Naive thymus-derived CD4-positive, alpha-beta T cell (primary cell): ENCODE data around the gene TMC8. TPM values are rescaled to one million over a fixed set of nuclear protein-coding genes. Genes with fewer than 3 reads are reported as not detected.
A peak's percentile ranks its signal among the peaks of the same experiment; 100 is the strongest.

Source experiments
- ATAC-seq: fragments of 150-1000 bp; cut with Tn5 transposase; 2 replicates; pipeline ENCODE4 v1.10.0; 2021; ENCODE audit warnings: mild to moderate bottlenecking, moderate library complexity
- CTCF ChIA-PET: fragments of 350-600 bp; sonication (Branson Sonifier 250); formaldehyde crosslinking; loops from one replicate; lab custom pipeline; 2021; ENCODE audit warnings: antibody characterized with exemption; lab: Charles Lee
- POLR2A ChIA-PET: fragments of 350-600 bp; sonication (Branson Sonifier 250); formaldehyde crosslinking; loops from one replicate; lab custom pipeline; 2021; ENCODE audit warnings: antibody characterized with exemption, inconsistent platforms; lab: Charles Lee
- DNase-seq, 9 donors: peaks; one replicate each; pipeline versions ENCODE4 v3.0.0 to v3.0.0-alpha.2; 2020 to 2022; ENCODE audit warnings: mixed read lengths in 1 of 9
- H3K27ac ChIP-seq: one replicate; pipeline ENCODE4 v1.7.0; 2013; ENCODE audit warnings: mild to moderate bottlenecking, low read depth, low read length, moderate library complexity
- H3K27me3 ChIP-seq, 2 donors: one replicate each; pipeline ENCODE4 v1.7.0; 2013; ENCODE audit warnings: low read length in 2 of 2, mild to moderate bottlenecking in 2 of 2, moderate library complexity in 2 of 2; ENCODE audit not compliant: control insufficient read depth in 2 of 2, insufficient read depth in 2 of 2
- H3K36me3 ChIP-seq, 3 experiments: 1 replicate in 2 of 3; 2 replicates in 1 of 3; pipeline ENCODE4 v1.7.0; 2013; ENCODE audit warnings: low read length in 3 of 3, mild to moderate bottlenecking in 3 of 3, moderate library complexity in 1 of 3; ENCODE audit not compliant: insufficient read depth in 3 of 3, control insufficient read depth in 2 of 3
- H3K4me1 ChIP-seq, 2 donors: one replicate each; pipeline ENCODE4 v1.7.0; 2013; ENCODE audit warnings: low read length in 2 of 2, mild to moderate bottlenecking in 2 of 2, moderate library complexity in 1 of 2; ENCODE audit not compliant: control insufficient read depth in 2 of 2, insufficient read depth in 2 of 2
- H3K4me3 ChIP-seq: 2 replicates; pipeline ENCODE4 v1.7.0; 2013; ENCODE audit warnings: mild to moderate bottlenecking, low read length
- H3K9me3 ChIP-seq, 3 experiments: 1 replicate in 2 of 3; 2 replicates in 1 of 3; pipeline ENCODE4 v1.7.0; 2013; ENCODE audit warnings: low read length in 3 of 3; ENCODE audit not compliant: control insufficient read depth in 2 of 3
- H3K27ac Mint-ChIP-seq, 9 donors: one replicate each; pipeline ENCODE4 v1.8.0; 2020 to 2022; ENCODE audit warnings: mixed read lengths in 9 of 9, mild to moderate bottlenecking in 8 of 9, moderate library complexity in 5 of 9, inconsistent platforms in 2 of 9
- H3K27me3 Mint-ChIP-seq, 5 donors: one replicate each; pipeline ENCODE4 v1.8.0; 2021 to 2022; ENCODE audit warnings: mixed read lengths in 5 of 5, mild to moderate bottlenecking in 1 of 5
- H3K36me3 Mint-ChIP-seq, 5 donors: one replicate each; pipeline ENCODE4 v1.8.0; 2020 to 2022; ENCODE audit warnings: mixed read lengths in 5 of 5, mild to moderate bottlenecking in 3 of 5, inconsistent platforms in 1 of 5
- H3K4me1 Mint-ChIP-seq, 7 donors: one replicate each; pipeline ENCODE4 v1.8.0; 2020 to 2022; ENCODE audit warnings: mixed read lengths in 7 of 7, mild to moderate bottlenecking in 3 of 7, inconsistent platforms in 1 of 7
- H3K4me3 Mint-ChIP-seq, 10 donors: one replicate each; pipeline ENCODE4 v1.8.0; 2020 to 2022; ENCODE audit warnings: mild to moderate bottlenecking in 10 of 10, mixed read lengths in 10 of 10, moderate library complexity in 6 of 10, inconsistent platforms in 2 of 10
- H3K9me3 Mint-ChIP-seq, 11 donors: one replicate each; pipeline ENCODE4 v1.8.0; 2020 to 2022; ENCODE audit warnings: mixed read lengths in 11 of 11, mild to moderate bottlenecking in 4 of 11, inconsistent platforms in 1 of 11, moderate library complexity in 1 of 11
- intact Hi-C, 2 donors: fragments of 100-400 bp; cut with micrococcal nuclease; formaldehyde crosslinking; loops; one replicate each; pipeline ENCODE4 v1.15.1; 2023
- polyA plus RNA-seq, 2 donors: library from polyadenylated mRNA; unstranded; fragments of 300-500 nt; fragmentation: Illumina TruSeq; gene quantifications; one replicate each; pipeline ENCODE4 v1.2.3, GENCODE V29; 2021
- total RNA-seq, 6 experiments: library from RNA in 5 of 6; stranded (reverse) in 5 of 6; gene quantifications; 1 replicate in 5 of 6; 2 replicates in 1 of 6; pipeline ENCODE4 v1.2.3 and lab custom pipeline; 2021 to 2026

The TMC8 gene
- total and polyA plus RNA-seq, 7 experiments from 2014 or later: 94.4 to 593 (median 492) TPM

GRCh38 chr17:78111016-78111726 is 19.4 kb upstream of the TMC8 start:
- H3K4me1 Mint-ChIP-seq: peaks cover 30 to 65% (median 53%) of the 10 kb centered on the region in 7 donors
- ChIA-PET CTCF (interaction anchor here (0.7 to 4.6 kb wide), 5 partner anchors 27 to 140 kb away, joined by 3 to 34 read pairs (median 4); partner anchors contain the start of gene BIRC5), POLR2A (interaction anchor here (0.6 to 12.0 kb wide), 5 partner anchors 21 to 1383 kb away, joined by 4 to 463 read pairs (median 4); partner anchors contain the start of genes TMC6 and TMC8)
- H3K4me3 Mint-ChIP-seq: peak overlapping the region in 4 of 10 donors; percentile 9 to 52 (median 20)
- Histone ChIP-seq H3K4me3 (no peak overlapping the region), H3K4me1 (peaks cover 21 to 27% of the 10 kb centered on the region in 2 donors), H3K27ac (no peak overlapping the region), H3K36me3 (peaks cover 19 to 77% (median 23%) of the 10 kb centered on the region in 3 experiments), H3K9me3 (no peaks in the 10 kb centered on the region), H3K27me3 (no peaks in the 10 kb centered on the region)
- DNase-seq: no peak
- no peak for ATAC-seq
- peaks cover 0 to 15% (median 0%) of the 10 kb centered on the region in 11 donors for H3K9me3 Mint-ChIP-seq
- H3K27me3 Mint-ChIP-seq: no peaks in the 10 kb centered on the region
- H3K27ac Mint-ChIP-seq: peak overlapping the region; percentile 25 to 88 (median 56)
- intact Hi-C loops: loop anchor here in 1 of 2 donors (5.0 kb wide), 1 partner anchor 141 kb away; no protein-coding TSS in a partner anchor
- H3K36me3 Mint-ChIP-seq: peaks cover 3 to 28% (median 18%) of the 10 kb centered on the region in 5 donors

- peaks cover 3 to 30% (median 20%) of the 10 kb centered on the region in 5 donors for H3K36me3 Mint-ChIP-seq
Measured at GRCh38 chr17:78111727-78112517, 18.6 kb upstream of the TMC8 start.

GRCh38 chr17:78112518-78113471 is 17.8 kb upstream of the TMC8 start:
- POLR2A ChIA-PET: interaction anchor here (1.3 to 12.0 kb wide), 4 partner anchors 20 to 139 kb away, joined by 4 to 463 read pairs (median 16); partner anchors contain the start of genes TMC6 and TMC8

More at GRCh38 chr17:78111727-78112517, 18.6 kb upstream of the TMC8 start:
- ATAC-seq (no peak), DNase-seq (peak in 1 of 9 donors; percentile 7)
- Mint-ChIP-seq H3K27me3 (no peaks in the 10 kb centered on the region), H3K9me3 (peaks cover 0 to 15% (median 0%) of the 10 kb centered on the region in 11 donors), H3K4me3 (peak overlapping the region in 4 of 10 donors; percentile 59 to 67 (median 62)), H3K27ac (peak overlapping the region; percentile 65 to 95 (median 84)), H3K4me1 (peaks cover 32 to 66% (median 52%) of the 10 kb centered on the region in 7 donors)
- Histone ChIP-seq H3K9me3 (no peaks in the 10 kb centered on the region), H3K4me3 (no peak overlapping the region), H3K36me3 (peaks cover 19 to 85% (median 25%) of the 10 kb centered on the region in 3 experiments), H3K4me1 (peaks cover 21 to 29% of the 10 kb centered on the region in 2 donors), H3K27ac (peak overlapping the region; percentile 43), H3K27me3 (no peaks in the 10 kb centered on the region)
- intact Hi-C loops: loop anchor here (1.0 to 5.0 kb wide), 5 partner anchors 22 to 140 kb away; no protein-coding TSS in a partner anchor
- CTCF ChIA-PET: interaction anchor here (0.7 to 4.6 kb wide), 7 partner anchors 14 to 139 kb away, joined by 3 to 39 read pairs (median 4); no protein-coding TSS in a partner anchor
- POLR2A ChIA-PET: interaction anchor here (0.8 to 12.0 kb wide), 5 partner anchors 21 to 1323 kb away, joined by 4 to 463 read pairs (median 8); partner anchors contain the start of genes TMC6 and TMC8

GRCh38 chr17:78113804-78114785 is 16.5 kb upstream of the TMC8 start:
- Mint-ChIP-seq H3K36me3 (peaks cover 3 to 31% (median 20%) of the 10 kb centered on the region in 5 donors), H3K4me3 (peak overlapping the region in 8 of 10 donors; percentile 19 to 62 (median 30)), H3K9me3 (peaks cover 0 to 15% (median 0%) of the 10 kb centered on the region in 11 donors), H3K27ac (peak overlapping the region; percentile 65 to 95 (median 84)), H3K27me3 (no peaks in the 10 kb centered on the region), H3K4me1 (peaks cover 30 to 61% (median 44%) of the 10 kb centered on the region in 7 donors)
- no peaks in the 10 kb centered on the region for H3K9me3 ChIP-seq
- CTCF ChIA-PET: interaction anchor here (0.6 to 4.6 kb wide), 8 partner anchors 8 to 778 kb away, joined by 3 to 39 read pairs (median 4); partner anchors contain the start of gene TMC8
- peak; percentile 50 for ATAC-seq
- peak in 2 of 9 donors; percentile 9 to 37 for DNase-seq
- POLR2A ChIA-PET: interaction anchor here (0.6 to 12.0 kb wide), 9 partner anchors 18 to 1381 kb away, joined by 3 to 463 read pairs (median 6); partner anchors contain the start of genes TMC6 and TMC8
- no peaks in the 10 kb centered on the region for H3K27me3 ChIP-seq
- H3K4me1 ChIP-seq: peaks cover 21 to 41% of the 10 kb centered on the region in 2 donors
- intact Hi-C loops: loop anchor here in 1 of 2 donors (2.0 to 5.0 kb wide), 2 partner anchors 63 to 138 kb away; no protein-coding TSS in a partner anchor
- peaks cover 19 to 95% (median 31%) of the 10 kb centered on the region in 3 experiments for H3K36me3 ChIP-seq
- peak overlapping the region; percentile 43 for H3K27ac ChIP-seq
- no peak overlapping the region for H3K4me3 ChIP-seq

More at GRCh38 chr17:78112518-78113471, 17.8 kb upstream of the TMC8 start:
- Mint-ChIP-seq H3K9me3 (peaks cover 0 to 15% (median 0%) of the 10 kb centered on the region in 11 donors), H3K36me3 (peaks cover 3 to 32% (median 20%) of the 10 kb centered on the region in 5 donors), H3K27ac (peak overlapping the region; percentile 65 to 95 (median 84)), H3K4me1 (peaks cover 34 to 64% (median 47%) of the 10 kb centered on the region in 7 donors), H3K4me3 (peak overlapping the region in 8 of 10 donors; percentile 11 to 71 (median 60)), H3K27me3 (no peaks in the 10 kb centered on the region)
- Histone ChIP-seq H3K27ac (peak overlapping the region; percentile 43), H3K4me1 (peaks cover 21 to 37% of the 10 kb centered on the region in 2 donors), H3K9me3 (no peaks in the 10 kb centered on the region), H3K36me3 (peaks cover 19 to 93% (median 31%) of the 10 kb centered on the region in 3 experiments), H3K27me3 (no peaks in the 10 kb centered on the region), H3K4me3 (no peak overlapping the region)
- intact Hi-C loops: loop anchor here (1.0 to 5.0 kb wide), 5 partner anchors 22 to 140 kb away; no protein-coding TSS in a partner anchor
- ATAC-seq (peak; percentile 85), DNase-seq (peak; percentile 57 to 89 (median 73))
- CTCF ChIA-PET: interaction anchor here (1.2 to 4.6 kb wide), 7 partner anchors 10 to 67 kb away, joined by 3 to 39 read pairs (median 4); no protein-coding TSS in a partner anchor
